MM.1S (cell line): ENCODE results near the gene PPP5C.

Experiments
- EZH2phosphoT487 ChIP-seq: fragments of 300-600 bp; sonication (generic); IDR thresholded peaks from 2 replicates; pipeline ENCODE4 v1.6.1; 2018; ENCODE audit warnings: antibody characterized with exemption, low read length
- TF ChIP-seq, protein P1 (sequence below): fragments of 300-600 bp; sonication (generic); IDR thresholded peaks from 2 replicates; pipeline ENCODE4 v1.5.1; 2016; ENCODE audit warnings: antibody characterized with exemption, low read length, mixed read lengths

DNA sequence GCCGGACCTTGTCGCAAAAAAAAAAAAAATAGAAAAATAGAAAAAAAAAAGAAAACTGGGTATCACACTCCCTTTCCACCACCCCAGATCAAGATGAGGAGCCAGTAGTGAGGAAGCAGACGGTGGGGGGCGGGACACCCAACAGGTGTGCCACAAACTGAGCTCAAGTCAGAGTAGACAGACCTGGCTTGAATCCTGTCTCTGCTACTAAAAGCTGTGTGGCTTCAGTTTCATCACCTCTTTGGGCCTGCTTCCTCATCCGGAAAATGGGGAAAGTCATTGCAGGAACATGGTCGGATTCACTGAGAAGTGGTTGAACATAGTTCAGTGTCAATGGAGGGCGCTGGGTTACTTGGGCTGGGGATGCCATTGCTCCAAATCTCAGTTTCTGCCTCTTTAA lies 47.2 kb upstream of the PPP5C start:
- TF ChIP-seq, protein P1, sequence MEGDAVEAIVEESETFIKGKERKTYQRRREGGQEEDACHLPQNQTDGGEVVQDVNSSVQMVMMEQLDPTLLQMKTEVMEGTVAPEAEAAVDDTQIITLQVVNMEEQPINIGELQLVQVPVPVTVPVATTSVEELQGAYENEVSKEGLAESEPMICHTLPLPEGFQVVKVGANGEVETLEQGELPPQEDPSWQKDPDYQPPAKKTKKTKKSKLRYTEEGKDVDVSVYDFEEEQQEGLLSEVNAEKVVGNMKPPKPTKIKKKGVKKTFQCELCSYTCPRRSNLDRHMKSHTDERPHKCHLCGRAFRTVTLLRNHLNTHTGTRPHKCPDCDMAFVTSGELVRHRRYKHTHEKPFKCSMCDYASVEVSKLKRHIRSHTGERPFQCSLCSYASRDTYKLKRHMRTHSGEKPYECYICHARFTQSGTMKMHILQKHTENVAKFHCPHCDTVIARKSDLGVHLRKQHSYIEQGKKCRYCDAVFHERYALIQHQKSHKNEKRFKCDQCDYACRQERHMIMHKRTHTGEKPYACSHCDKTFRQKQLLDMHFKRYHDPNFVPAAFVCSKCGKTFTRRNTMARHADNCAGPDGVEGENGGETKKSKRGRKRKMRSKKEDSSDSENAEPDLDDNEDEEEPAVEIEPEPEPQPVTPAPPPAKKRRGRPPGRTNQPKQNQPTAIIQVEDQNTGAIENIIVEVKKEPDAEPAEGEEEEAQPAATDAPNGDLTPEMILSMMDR, result no peak
- TF ChIP-seq EZH2phosphoT487, result no peak
